Measurements from ENCODE around the gene DLEU7. TPM values are rescaled to one million over a fixed set of nuclear protein-coding genes. Genes with fewer than 3 reads are reported as not detected.

The DLEU7 gene
- total RNA-seq, 4 donors from 2014 or later, result 1.2 TPM; not detected in 3

DNA sequence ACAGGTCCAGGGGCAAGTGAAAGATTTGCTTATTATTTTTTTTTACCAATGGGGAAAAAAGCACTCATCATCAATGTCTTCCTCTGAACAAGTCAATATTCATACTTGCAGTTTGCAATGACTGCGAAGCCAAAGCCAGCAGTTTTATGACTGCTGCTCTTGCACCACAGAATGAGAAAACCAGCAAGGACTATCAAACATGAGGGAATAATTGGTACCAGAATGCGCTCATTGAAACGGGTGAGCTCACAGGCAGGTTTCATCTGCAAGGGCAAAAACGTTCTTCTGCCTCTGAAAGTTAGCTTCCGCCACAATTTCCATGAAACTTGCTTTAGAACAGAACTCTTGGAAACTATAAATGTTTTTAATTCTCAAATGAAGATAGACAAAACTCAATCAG lies 5.5 kb downstream of the DLEU7 start:
- no peak overlapping the region for H3K4me3 ChIP-seq
- H3K36me3 ChIP-seq, result no peaks in the 10 kb centered on the region
- no peaks in the 10 kb centered on the region for H3K4me1 ChIP-seq
- H3K27me3 ChIP-seq, result no peaks in the 10 kb centered on the region
- H3K9me3 ChIP-seq, result no peaks in the 10 kb centered on the region
- no peak for TF ChIP-seq CTCF (IDR thresholded peaks at IDR 0.05)
- no peak for DNase-seq
- no peak overlapping the region for H3K27ac ChIP-seq

- DNase-seq, result no peak
- no peaks in the 10 kb centered on the region for H3K9me3 ChIP-seq
- TF ChIP-seq CTCF (IDR thresholded peaks at IDR 0.05), result no peak
- TF ChIP-seq POLR2A (IDR thresholded peaks at IDR 0.05), result no peak
- no peak overlapping the region for H3K27ac ChIP-seq
- no peaks in the 10 kb centered on the region for H3K36me3 ChIP-seq
- no peak overlapping the region for H3K4me3 ChIP-seq
- no peaks in the 10 kb centered on the region for H3K27me3 ChIP-seq
- H3K4me1 ChIP-seq, result no peaks in the 10 kb centered on the region
Observed at GRCh38 chr13:50831512-50831911, 12.0 kb downstream of the DLEU7 start.

DNA sequence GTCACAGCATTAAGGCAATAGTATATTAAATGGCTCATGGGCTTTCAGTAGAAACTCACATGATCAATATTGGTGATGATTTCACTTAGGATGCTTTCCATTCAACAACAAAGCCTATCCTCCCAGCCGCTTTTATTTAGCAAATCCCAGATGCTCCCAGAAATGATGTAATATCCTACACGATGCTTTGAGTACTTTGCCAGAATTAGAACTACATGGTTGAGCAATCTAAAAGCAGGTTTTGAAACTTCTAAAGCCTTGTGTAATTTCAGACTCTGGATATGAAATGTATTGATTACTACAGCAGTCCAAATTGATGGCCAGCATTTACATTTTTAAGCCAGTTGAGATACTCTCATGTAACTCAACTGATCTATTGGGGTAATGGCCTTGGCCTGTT lies 13.6 kb downstream of the DLEU7 start:
- no peak for TF ChIP-seq CTCF (IDR thresholded peaks at IDR 0.05)
- H3K27me3 ChIP-seq, result no peaks in the 10 kb centered on the region
- DNase-seq, result no peak
- H3K27ac ChIP-seq, result no peak overlapping the region
- H3K9me3 ChIP-seq, result no peaks in the 10 kb centered on the region
- H3K36me3 ChIP-seq, result no peaks in the 10 kb centered on the region
- no peaks in the 10 kb centered on the region for H3K4me1 ChIP-seq
- no peak overlapping the region for H3K4me3 ChIP-seq

DNA sequence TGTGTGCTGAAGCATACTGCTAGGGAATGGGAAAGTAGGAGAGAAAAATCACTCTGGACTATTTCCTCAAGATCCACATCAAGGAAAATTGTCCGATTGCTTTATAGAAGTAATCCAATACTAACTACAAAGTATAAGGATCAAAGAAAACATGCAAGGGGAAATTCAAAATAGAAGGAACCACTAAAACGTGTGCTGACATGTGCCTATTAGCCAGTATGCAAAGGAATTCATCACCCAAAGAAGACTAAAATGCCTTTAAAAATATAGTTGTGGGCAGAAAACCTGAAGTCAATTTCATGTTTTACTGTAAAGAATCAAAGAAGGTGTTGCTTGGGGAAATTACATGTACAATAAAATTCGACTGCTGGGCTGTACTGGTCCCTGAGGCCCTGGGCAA lies 14.3 kb downstream of the DLEU7 start:
- Histone ChIP-seq H3K4me3 (no peak overlapping the region), H3K27ac (no peak overlapping the region), H3K36me3 (no peaks in the 10 kb centered on the region), H3K27me3 (no peaks in the 10 kb centered on the region), H3K9me3 (no peaks in the 10 kb centered on the region), H3K4me1 (no peaks in the 10 kb centered on the region)
- DNase-seq, result no peak
- TF ChIP-seq POLR2A (IDR thresholded peaks at IDR 0.05) (no peak), CTCF (IDR thresholded peaks at IDR 0.05) (no peak)

GRCh38 chr13:50826035-50826434 lies 17.5 kb downstream of the DLEU7 start:
- Histone ChIP-seq H3K27me3 (no peaks in the 10 kb centered on the region), H3K4me1 (no peaks in the 10 kb centered on the region), H3K9me3 (no peaks in the 10 kb centered on the region), H3K27ac (no peak overlapping the region), H3K36me3 (no peaks in the 10 kb centered on the region), H3K4me3 (no peak overlapping the region)
- no peak for DNase-seq
- TF ChIP-seq POLR2A (IDR thresholded peaks at IDR 0.05) (no peak), CTCF (IDR thresholded peaks at IDR 0.05) (no peak)

GRCh38 chr13:50812242-50812641 lies 31.2 kb downstream of the DLEU7 start:
- DNase-seq, result no peak
- Histone ChIP-seq H3K27me3 (no peaks in the 10 kb centered on the region), H3K4me3 (no peak overlapping the region), H3K27ac (no peak overlapping the region), H3K36me3 (no peaks in the 10 kb centered on the region), H3K4me1 (peaks cover 0 to 5% (median 0%) of the 10 kb centered on the region in 4 donors), H3K9me3 (no peaks in the 10 kb centered on the region)
- TF ChIP-seq CTCF (IDR thresholded peaks at IDR 0.05) (no peak), POLR2A (IDR thresholded peaks at IDR 0.05) (no peak)

All from Peyer's patch (tissue), 4 donors.